Adipose tissue (tissue), 3 donors: ENCODE results near the gene PRPF19. TPM values are rescaled to one million over a fixed set of nuclear protein-coding genes. Genes with fewer than 3 reads are reported as not detected.

Experiments
- H3K27ac ChIP-seq: one replicate; pipeline ENCODE4 v1.5.1; 2013; ENCODE audit warnings: low read depth, low read length
- WGBS, 3 donors: extraction: QIAGEN DNeasy Blood & Tissue Kit; methylation state at CpG; one replicate each; pipeline ENCODE4 v1.1.7; 2013; 5-methylcytosine and 5-hydroxymethylcytosine counted together
- polyA plus RNA-seq, 3 donors: library from polyadenylated mRNA; stranded (reverse); fragments of 200-250 nt; gene quantifications; one replicate each; pipeline ENCODE4 v1.2.3, GENCODE V29; 2013
- donor health status: healthy with polysubstance abuse.
- donor health status: Bipolar disorder and iron deficiency.
- donor health status: healthy.

The PRPF19 gene
- polyA plus RNA-seq, 3 donors = 42.5 to 61.4 (median 59.6) TPM

DNA sequence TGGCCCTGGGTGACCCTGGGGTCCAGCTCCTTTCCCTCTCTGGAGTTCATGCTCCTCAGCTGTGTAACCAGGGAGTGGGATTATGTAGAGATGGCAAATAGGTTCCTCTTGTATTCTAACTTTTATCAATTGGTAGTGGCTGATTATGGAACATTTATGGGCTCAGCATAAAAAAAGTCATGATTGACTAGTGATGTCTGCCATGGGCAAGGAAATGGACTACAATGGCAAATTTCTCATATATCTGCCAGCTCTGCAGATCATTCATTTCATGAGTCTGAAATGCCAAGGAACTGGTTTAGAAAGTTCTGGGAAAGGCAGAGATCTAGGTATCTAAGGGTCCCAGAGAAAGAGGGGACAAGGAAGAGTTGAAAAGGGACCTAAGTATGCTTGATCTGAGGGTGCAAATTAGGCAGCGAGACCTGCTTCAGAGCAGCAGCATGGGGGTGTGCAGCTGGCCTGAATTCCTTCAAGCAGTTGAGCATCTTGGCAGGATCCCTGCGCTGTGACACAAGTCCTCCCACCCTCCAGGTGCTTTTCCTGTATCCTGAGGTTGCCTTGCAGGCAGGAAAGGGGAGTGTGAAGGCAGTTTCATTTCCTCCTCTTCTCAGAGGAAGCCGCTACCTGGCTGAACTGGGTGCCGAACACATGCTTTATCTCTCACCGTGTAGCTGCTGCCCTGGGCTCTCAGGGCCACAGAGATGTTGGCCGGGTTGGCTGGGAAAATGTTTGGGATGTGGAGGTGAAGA is 35.2 kb upstream of the PRPF19 start:
- 57 to 87% (median 81%) methylated on average over 6 of the region's 6 CpGs for WGBS, 3 donors
- no peak overlapping the region for H3K27ac ChIP-seq

DNA sequence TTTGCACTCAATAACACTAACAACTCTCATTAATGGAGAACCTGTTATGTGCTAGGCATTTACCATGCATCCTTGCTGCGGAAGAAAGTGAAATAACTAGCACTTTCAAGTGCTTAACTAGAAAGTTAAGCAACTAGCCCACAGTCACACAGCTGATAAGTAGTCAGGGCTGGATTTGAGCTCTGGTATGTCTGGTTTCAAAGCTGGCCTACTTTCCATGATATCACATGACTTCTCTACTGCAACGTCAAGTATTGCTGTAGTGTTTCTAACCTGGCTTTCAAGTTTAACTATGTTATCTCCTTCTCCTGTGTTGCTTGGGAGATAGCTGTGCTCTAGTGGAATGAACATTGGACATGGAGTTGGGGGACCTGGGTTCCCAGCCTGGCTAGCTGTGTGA is 33.5 kb upstream of the PRPF19 start:
- WGBS, 3 donors = 50 to 67% (median 59%) methylated on average over 2 of the region's 2 CpGs
- H3K27ac ChIP-seq = no peak overlapping the region

DNA sequence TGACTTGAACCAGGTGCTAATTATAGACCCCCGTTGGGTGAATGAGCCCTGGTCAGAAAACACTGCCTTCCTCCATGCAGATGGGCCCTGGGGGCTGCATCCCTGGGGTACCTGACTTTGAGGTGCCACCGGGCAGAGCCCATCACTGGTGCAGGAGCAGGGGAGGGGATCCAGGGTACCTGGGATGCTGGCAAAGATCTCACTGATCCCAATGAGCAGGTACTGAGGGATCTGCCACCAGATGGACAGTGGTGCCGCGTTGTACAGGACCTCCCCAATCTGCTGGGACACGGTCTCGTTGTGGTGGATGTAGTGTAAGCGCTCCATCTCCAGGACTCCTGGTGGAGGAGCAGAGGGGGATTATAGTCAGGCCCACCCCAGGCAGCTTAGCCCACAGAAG is 32.9 kb upstream of the PRPF19 start:
- H3K27ac ChIP-seq = no peak overlapping the region
- 90 to 92% (median 92%) methylated on average over 7 of the region's 7 CpGs for WGBS, 3 donors

DNA sequence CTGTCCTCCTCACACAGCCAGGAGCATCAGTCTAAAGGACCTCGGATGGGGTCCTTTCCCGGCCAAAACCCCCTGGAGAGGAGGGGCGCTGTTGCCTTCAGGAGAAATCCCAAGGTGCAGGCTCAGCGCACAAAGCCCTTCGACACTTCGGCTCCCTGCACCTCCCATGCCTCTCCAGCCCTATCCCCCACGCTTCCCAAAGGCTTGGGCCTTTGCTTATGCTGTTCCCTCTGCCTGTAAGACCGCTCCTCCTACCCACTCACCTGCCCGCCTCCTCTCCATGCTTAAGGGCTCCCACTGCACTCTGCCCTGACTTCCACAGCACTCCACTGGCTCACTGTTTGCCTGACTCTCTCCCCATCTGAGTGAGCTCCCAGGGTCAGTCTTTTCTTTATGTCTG is 32.1 kb upstream of the PRPF19 start:
- 84 to 89% (median 89%) methylated on average over 9 of the region's 9 CpGs for WGBS, 3 donors

DNA sequence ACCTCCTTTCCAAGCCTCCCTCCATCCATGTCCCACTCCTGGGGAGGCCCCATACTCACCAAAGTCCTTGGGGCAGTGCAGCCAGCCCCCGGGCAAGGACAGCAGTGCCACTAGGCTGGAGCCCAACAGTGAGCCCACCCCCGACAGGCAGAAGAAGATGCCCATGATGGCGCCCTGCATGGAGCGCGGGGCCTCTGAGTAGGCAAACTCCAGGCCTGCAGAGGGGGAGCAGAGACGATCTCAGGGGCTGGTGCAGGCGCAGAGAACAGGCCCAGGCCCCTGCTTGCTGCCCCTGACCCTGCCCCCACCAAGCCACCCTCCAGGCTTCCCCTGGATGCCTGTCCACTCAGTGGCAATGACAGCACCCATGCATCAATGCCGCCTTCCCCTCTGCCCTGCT is 31.4 kb upstream of the PRPF19 start:
- no peak overlapping the region for H3K27ac ChIP-seq
- WGBS, 3 donors = 93 to 96% (median 93%) methylated on average over 6 to 8 of the region's 8 CpGs

More for the DNA sequence above, 32.1 kb upstream of the PRPF19 start:
- no peak overlapping the region for H3K27ac ChIP-seq

GRCh38 chr11:60937144-60937527 is 30.8 kb upstream of the PRPF19 start:
- WGBS, 3 donors = 62 to 75% (median 65%) methylated on average over 12 of the region's 12 CpGs

GRCh38 chr11:60936467-60937143 is 30.2 kb upstream of the PRPF19 start:
- WGBS, 3 donors = 86 to 91% (median 87%) methylated on average over 18 of the region's 18 CpGs
- no peak overlapping the region for H3K27ac ChIP-seq

More at GRCh38 chr11:60937144-60937527, 30.8 kb upstream of the PRPF19 start:
- H3K27ac ChIP-seq = no peak overlapping the region

GRCh38 chr11:60935676-60936442 is 29.5 kb upstream of the PRPF19 start:
- 90 to 97% (median 91%) methylated on average over 26 to 27 of the region's 27 CpGs for WGBS, 3 donors
- no peak overlapping the region for H3K27ac ChIP-seq

DNA sequence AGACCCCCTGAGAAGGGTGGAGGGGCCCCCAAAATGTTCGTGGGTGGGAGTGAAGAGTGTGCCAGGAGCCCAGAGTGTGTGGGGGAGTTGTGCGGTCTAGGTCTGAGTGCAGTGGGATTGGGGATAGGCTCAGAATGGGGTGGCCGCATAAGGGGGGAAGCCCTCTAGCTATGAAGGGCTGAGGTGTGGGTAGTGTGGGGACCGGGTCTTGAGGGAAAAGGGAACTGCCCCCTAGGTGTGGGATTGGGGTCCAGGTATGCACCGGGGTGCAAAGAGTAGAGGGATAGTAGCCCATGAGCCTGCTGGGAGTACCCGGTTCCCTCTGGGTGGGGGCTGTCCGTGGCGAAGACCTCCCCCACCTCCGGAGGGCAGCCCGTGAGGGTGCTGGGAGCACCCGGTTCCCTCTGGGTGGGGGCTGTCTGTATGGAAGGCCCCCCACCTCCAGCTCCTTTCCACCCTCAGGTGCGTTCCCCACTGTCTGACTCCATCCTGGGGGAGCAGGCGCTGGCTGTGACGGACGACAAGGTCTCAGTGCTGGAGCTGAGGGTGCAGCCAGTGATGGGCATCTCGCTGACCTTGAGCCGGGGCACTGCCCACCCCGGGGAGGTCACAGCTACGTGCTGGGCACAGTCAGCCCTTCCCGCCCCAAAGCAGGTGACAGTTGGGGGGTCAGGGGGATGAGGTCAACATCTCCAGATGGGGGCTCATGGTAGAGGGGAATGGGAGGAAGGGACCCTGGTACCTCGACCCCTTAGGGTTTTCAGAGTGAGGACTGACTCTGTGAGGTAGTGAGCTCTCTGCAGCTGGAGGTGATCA is 28.6 kb upstream of the PRPF19 start:
- 77 to 89% (median 84%) methylated on average over 18 to 21 of the region's 21 CpGs for WGBS, 3 donors
- H3K27ac ChIP-seq = no peak overlapping the region

DNA sequence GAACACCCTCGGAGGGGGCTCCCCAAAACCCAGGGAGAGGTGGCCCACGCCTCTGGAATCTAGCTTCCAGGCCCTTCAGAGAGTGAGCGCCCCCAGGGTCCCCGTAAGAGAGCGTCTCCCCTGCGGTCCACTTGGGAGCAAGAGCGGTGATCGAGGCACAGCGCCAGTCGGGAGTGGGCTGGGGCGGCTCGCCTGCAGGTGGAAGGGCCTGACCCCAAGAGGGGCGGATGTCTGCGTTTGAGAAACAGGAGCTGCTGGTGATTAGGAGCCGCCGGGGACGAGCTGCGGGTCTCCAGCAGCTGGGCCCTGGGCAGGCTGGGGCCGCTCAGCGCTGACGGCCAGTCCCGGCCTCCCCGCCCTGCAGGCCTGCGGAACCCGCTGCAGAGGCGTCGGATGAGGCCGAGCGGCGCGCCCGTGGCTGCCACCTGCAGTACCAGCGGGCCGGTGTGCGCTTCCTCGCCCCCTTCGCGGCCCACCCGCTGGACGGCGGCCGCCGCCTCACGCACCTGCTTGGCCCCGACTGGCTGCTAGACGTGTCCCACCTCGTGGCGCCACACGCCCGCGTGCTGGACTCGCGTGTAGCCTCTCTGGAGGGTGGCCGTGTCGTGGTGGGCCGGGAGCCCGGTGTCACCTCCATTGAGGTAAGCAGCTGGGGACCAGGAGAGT is 27.9 kb upstream of the PRPF19 start:
- H3K27ac ChIP-seq = no peak overlapping the region
- 91 to 95% (median 93%) methylated on average over 49 to 57 of the region's 57 CpGs for WGBS, 3 donors

GRCh38 chr11:60933416-60934123 is 27.2 kb upstream of the PRPF19 start:
- H3K27ac ChIP-seq = no peak overlapping the region
- WGBS, 3 donors = 94 to 95% (median 94%) methylated on average over 37 of the region's 37 CpGs

GRCh38 chr11:60932605-60933356 is 26.4 kb upstream of the PRPF19 start:
- WGBS, 3 donors = 76 to 87% (median 78%) methylated on average over 5 of the region's 5 CpGs
- no peak overlapping the region for H3K27ac ChIP-seq

GRCh38 chr11:60931917-60932316 is 25.5 kb upstream of the PRPF19 start:
- WGBS, 3 donors = 88 to 90% (median 89%) methylated on average over 9 of the region's 9 CpGs

GRCh38 chr11:60930394-60930793 is 24.0 kb upstream of the PRPF19 start:
- 94 to 96% (median 95%) methylated on average over 4 of the region's 4 CpGs for WGBS, 3 donors

More at GRCh38 chr11:60931917-60932316, 25.5 kb upstream of the PRPF19 start:
- no peak overlapping the region for H3K27ac ChIP-seq

GRCh38 chr11:60929764-60930163 is 23.4 kb upstream of the PRPF19 start:
- no peak overlapping the region for H3K27ac ChIP-seq
- 88 to 90% (median 89%) methylated on average over 4 of the region's 4 CpGs for WGBS, 3 donors

More at GRCh38 chr11:60930394-60930793, 24.0 kb upstream of the PRPF19 start:
- no peak overlapping the region for H3K27ac ChIP-seq

DNA sequence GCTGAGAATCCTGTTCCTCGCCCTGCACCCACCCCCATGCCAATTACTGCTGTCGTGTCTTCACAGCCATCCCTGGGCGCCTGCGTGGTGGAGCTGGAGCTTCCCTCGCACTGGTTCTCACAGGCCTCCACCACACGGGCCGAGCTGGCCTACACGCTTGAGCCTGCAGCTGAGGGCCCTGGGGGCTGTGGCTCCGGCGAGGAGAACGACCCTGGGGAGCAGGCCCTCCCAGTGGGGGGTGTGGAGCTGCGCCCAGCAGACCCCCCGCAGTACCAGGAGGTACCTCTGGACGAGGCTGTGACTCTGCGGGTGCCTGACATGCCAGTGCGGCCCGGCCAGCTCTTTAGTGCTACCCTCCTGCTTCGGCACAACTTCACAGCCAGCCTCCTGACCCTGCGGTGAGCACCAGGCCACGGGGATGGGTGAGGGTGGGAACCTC is 22.2 kb upstream of the PRPF19 start:
- H3K27ac ChIP-seq = no peak overlapping the region
- 93 to 94% (median 94%) methylated on average over 20 of the region's 20 CpGs for WGBS, 3 donors
